ENCODE results near the gene HAVCR1.

DNA sequence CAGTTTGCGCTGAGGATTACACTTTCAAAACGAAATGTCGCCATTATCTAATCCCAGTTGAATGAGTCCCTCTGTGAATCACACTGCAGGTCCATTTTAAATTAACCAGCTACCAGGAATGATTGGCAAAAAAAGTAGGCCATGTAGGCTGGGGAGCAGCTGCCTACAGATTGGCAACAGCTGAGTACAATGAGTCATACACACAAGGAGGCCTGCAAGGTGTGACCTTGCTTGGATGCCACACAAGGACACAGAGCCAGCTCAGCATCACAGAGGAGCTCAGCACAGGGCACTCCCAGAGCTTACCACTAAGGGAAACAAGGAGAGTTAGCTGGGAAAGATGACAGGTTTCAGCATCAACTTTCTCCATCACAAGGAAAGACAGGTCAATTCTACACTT, 12.9 kb downstream of the HAVCR1 start:
- TF ChIP-seq POLR2AphosphoS5 (IDR thresholded peaks at IDR 0.05) (no peak), EP300 (IDR thresholded peaks at IDR 0.05) (no peak)
- TF ChIP-seq, protein P1, sequence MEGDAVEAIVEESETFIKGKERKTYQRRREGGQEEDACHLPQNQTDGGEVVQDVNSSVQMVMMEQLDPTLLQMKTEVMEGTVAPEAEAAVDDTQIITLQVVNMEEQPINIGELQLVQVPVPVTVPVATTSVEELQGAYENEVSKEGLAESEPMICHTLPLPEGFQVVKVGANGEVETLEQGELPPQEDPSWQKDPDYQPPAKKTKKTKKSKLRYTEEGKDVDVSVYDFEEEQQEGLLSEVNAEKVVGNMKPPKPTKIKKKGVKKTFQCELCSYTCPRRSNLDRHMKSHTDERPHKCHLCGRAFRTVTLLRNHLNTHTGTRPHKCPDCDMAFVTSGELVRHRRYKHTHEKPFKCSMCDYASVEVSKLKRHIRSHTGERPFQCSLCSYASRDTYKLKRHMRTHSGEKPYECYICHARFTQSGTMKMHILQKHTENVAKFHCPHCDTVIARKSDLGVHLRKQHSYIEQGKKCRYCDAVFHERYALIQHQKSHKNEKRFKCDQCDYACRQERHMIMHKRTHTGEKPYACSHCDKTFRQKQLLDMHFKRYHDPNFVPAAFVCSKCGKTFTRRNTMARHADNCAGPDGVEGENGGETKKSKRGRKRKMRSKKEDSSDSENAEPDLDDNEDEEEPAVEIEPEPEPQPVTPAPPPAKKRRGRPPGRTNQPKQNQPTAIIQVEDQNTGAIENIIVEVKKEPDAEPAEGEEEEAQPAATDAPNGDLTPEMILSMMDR (IDR thresholded peaks at IDR 0.05) = no peak
